Kidney glomerular epithelial cell (primary cell): ENCODE data around the gene CCSER2.
"Not testable (repeated sequence)": the region's sequence is repeated elsewhere in the genome, so short reads cannot be mapped to it uniquely, and the experiment has no call there.

Experiments
- DNase-seq: peaks from one replicate; lab custom pipeline; 2025; lab: John Stamatoyannopoulos, UW

Gene CCSER2

GRCh38 chr10:84328418-84329195 lies at the start of gene CCSER2:
Gene CCSER2, plus strand, starts transcription at chr10:84328589. Its CDS starts 42,464 bp downstream, at chr10:84371053.
- DNase-seq, result peak; percentile 91

- DNase-seq, result not testable (repeated sequence)
These were observed 48.4 kb upstream of the CCSER2 start for GRCh38 chr10:84279876-84280475.

GRCh38 chr10:84286695-84287094 lies 41.7 kb upstream of the CCSER2 start:
- no peak for DNase-seq

- no peak for DNase-seq
These were observed 40.2 kb upstream of the CCSER2 start for GRCh38 chr10:84288151-84288550.

GRCh38 chr10:84289521-84290200 lies 38.7 kb upstream of the CCSER2 start:
- DNase-seq, result no peak

- DNase-seq, result no peak
These were observed 38.2 kb upstream of the CCSER2 start for GRCh38 chr10:84290235-84290634.

- peak; percentile 39 for DNase-seq
These were observed 37.0 kb upstream of the CCSER2 start for GRCh38 chr10:84291384-84291783.

GRCh38 chr10:84292502-84292901 lies 35.9 kb upstream of the CCSER2 start:
- no peak for DNase-seq

- DNase-seq, result no peak
These were observed 35.2 kb upstream of the CCSER2 start for GRCh38 chr10:84293171-84293570.

GRCh38 chr10:84293574-84294016 lies 34.8 kb upstream of the CCSER2 start:
- DNase-seq, result no peak

GRCh38 chr10:84294766-84295447 lies 33.5 kb upstream of the CCSER2 start:
- DNase-seq, result no peak

- DNase-seq, result peak; percentile 34
These were observed 32.1 kb upstream of the CCSER2 start for GRCh38 chr10:84296091-84296981.

- no peak for DNase-seq
These were observed 30.3 kb upstream of the CCSER2 start for GRCh38 chr10:84298057-84298456.

- DNase-seq, result no peak
These were observed 26.2 kb upstream of the CCSER2 start for GRCh38 chr10:84302223-84302622.

- no peak for DNase-seq
These were observed 21.5 kb upstream of the CCSER2 start for GRCh38 chr10:84306751-84307384.

GRCh38 chr10:84308021-84308420 lies 20.4 kb upstream of the CCSER2 start:
- DNase-seq, result no peak

GRCh38 chr10:84308481-84309304 lies 19.7 kb upstream of the CCSER2 start:
- DNase-seq, result peak; percentile 51

- DNase-seq, result peak; percentile 58
These were observed 17.9 kb upstream of the CCSER2 start for GRCh38 chr10:84310470-84310869.

- no peak for DNase-seq
These were observed 16.8 kb upstream of the CCSER2 start for GRCh38 chr10:84311576-84311975.

- DNase-seq, result no peak
These were observed 15.6 kb upstream of the CCSER2 start for GRCh38 chr10:84312816-84313215.
